Activated CD8-positive, alpha-beta memory T cell treated with anti-CD3 and anti-CD28 coated beads for 24 hours (primary cell): ENCODE data around the gene TPRKB.
"Not testable (repeated sequence)": the region's sequence is repeated elsewhere in the genome, so short reads cannot be mapped to it uniquely, and the experiment has no call there.

ENCODE experiments used
- DNase-seq: peaks from one replicate; pipeline ENCODE4 v3.0.0-alpha.2; 2020

TPRKB gene

GRCh38 chr2:73698101-73698500, 39.0 kb downstream of the TPRKB start:
- DNase-seq: no peak

GRCh38 chr2:73697606-73698005, 39.5 kb downstream of the TPRKB start:
- DNase-seq: no peak

- not testable (repeated sequence) for DNase-seq
Measured at GRCh38 chr2:73696985-73697384, 40.2 kb downstream of the TPRKB start.

GRCh38 chr2:73696521-73696920, 40.6 kb downstream of the TPRKB start:
- DNase-seq: not testable (repeated sequence)

- not testable (repeated sequence) for DNase-seq
Measured at GRCh38 chr2:73690372-73691088, 46.6 kb downstream of the TPRKB start.

GRCh38 chr2:73688494-73688893, 48.7 kb downstream of the TPRKB start:
- DNase-seq: not testable (repeated sequence)

GRCh38 chr2:73685764-73686438, 51.2 kb downstream of the TPRKB start:
- no peak for DNase-seq

GRCh38 chr2:73684905-73685304, 52.2 kb downstream of the TPRKB start:
- DNase-seq: not testable (repeated sequence)

GRCh38 chr2:73684325-73684724, 52.8 kb downstream of the TPRKB start:
- DNase-seq: not testable (repeated sequence)

GRCh38 chr2:73679951-73680571, 57.1 kb downstream of the TPRKB start:
- DNase-seq: not testable (repeated sequence)
